SK-N-SH (cell line): ENCODE data around the gene CAPN5. TPM values are rescaled to one million over a fixed set of nuclear protein-coding genes. Genes with fewer than 3 reads are reported as not detected.

Experiments used
- CTCF ChIA-PET: fragments of 300-600, 350-600 bp; formaldehyde crosslinking; extraction: SDS; loops from one replicate; lab custom pipeline; 2021; lab: Yijun Ruan, JAX
- POLR2A ChIA-PET: fragments of 350-600 bp; sonication (Branson Sonifier 250); formaldehyde crosslinking; extraction: SDS; loops from one replicate; lab custom pipeline; 2020; ENCODE audit warnings: antibody characterized with exemption, inconsistent platforms; lab: Yijun Ruan, JAX
- DNase-seq: peaks from one replicate; pipeline ENCODE4 v3.0.0; 2012
- H2AFZ ChIP-seq: fragments of 200-600 bp; sonication (generic); 2 replicates; pipeline ENCODE4 v1.8.1; 2016; ENCODE audit warnings: antibody characterized with exemption, mild to moderate bottlenecking, low read depth
- H3F3A ChIP-seq: fragments of 200-600 bp; sonication (generic); replicated peaks from 2 replicates; pipeline ENCODE3; 2016; ENCODE audit warnings: antibody characterized with exemption, mild to moderate bottlenecking; ENCODE audit not compliant: insufficient read depth
- H3K27ac ChIP-seq, 2 experiments: fragments of 200-500 bp in 1 of 2; fragments of 200-600 bp in 1 of 2; sonication (Bioruptor generic) in 1 of 2; sonication (generic), shearing (Covaris generic) in 1 of 2; 2 replicates each; pipeline versions ENCODE4 v1.5.1 to v1.6.1; 2014 to 2016; ENCODE audit warnings: low read depth in 2 of 2, inconsistent platforms in 1 of 2, low read length in 1 of 2, mild to moderate bottlenecking in 1 of 2, mixed read lengths in 1 of 2
- H3K27me3 ChIP-seq: fragments of 200-600 bp; sonication (generic), shearing (Covaris generic); 2 replicates; pipeline ENCODE4 v1.6.1; 2016; ENCODE audit warnings: mixed run types; ENCODE audit not compliant: insufficient read depth
- H3K36me3 ChIP-seq, 2 experiments: fragments of 200-500 bp in 1 of 2; fragments of 200-600 bp in 1 of 2; sonication (Bioruptor generic) in 1 of 2; sonication (generic) in 1 of 2; replicated peaks in 1 of 2; 2 replicates each; pipeline versions ENCODE3 to v1.5.1; 2014 to 2016; ENCODE audit warnings: low read length in 1 of 2, mild to moderate bottlenecking in 1 of 2; ENCODE audit not compliant: insufficient read depth in 2 of 2, control insufficient read depth in 1 of 2
- H3K4me1 ChIP-seq, 2 experiments: fragments of 200-500 bp in 1 of 2; fragments of 200-600 bp in 1 of 2; sonication (Bioruptor generic) in 1 of 2; sonication (generic), shearing (Covaris generic) in 1 of 2; 2 replicates each; pipeline versions ENCODE4 v1.5.1 to v1.6.1; 2014 to 2016; ENCODE audit warnings: low read depth in 1 of 2, low read length in 1 of 2, mixed run types in 1 of 2; ENCODE audit not compliant: insufficient read depth in 2 of 2, control insufficient read depth in 1 of 2
- H3K4me2 ChIP-seq: fragments of 200-600 bp; sonication (generic), shearing (Covaris generic); 2 replicates; pipeline ENCODE4 v1.6.1; 2017; ENCODE audit warnings: mixed run types
- H3K4me3 ChIP-seq, 2 experiments: fragments of 200-500 bp in 1 of 2; fragments of 200-600 bp in 1 of 2; sonication (Bioruptor generic) in 1 of 2; sonication (generic), shearing (Covaris generic) in 1 of 2; 2 replicates each; pipeline versions ENCODE4 v1.5.1 to v1.8.1; 2014 to 2016; ENCODE audit warnings: low read depth in 2 of 2, inconsistent platforms in 1 of 2, low read length in 1 of 2, mild to moderate bottlenecking in 1 of 2, mixed read lengths in 1 of 2, moderate library complexity in 1 of 2
- H3K79me2 ChIP-seq: fragments of 200-600 bp; sonication (generic); 2 replicates; pipeline ENCODE4 v1.8.1; 2017; ENCODE audit warnings: mild to moderate bottlenecking; ENCODE audit not compliant: insufficient read depth
- H3K9ac ChIP-seq: fragments of 200-600 bp; sonication (generic); 2 replicates; pipeline ENCODE4 v1.6.1; 2017; ENCODE audit warnings: mixed run types
- H3K9me2 ChIP-seq: fragments of 200-600 bp; sonication (generic); 2 replicates; pipeline ENCODE4 v1.6.1; 2017; ENCODE audit warnings: mixed run types
- H3K9me3 ChIP-seq: fragments of 200-600 bp; sonication (generic); 2 replicates; pipeline ENCODE4 v1.6.1; 2017; ENCODE audit warnings: mixed run types, mild to moderate bottlenecking, moderate library complexity
- H4K20me1 ChIP-seq: fragments of 200-600 bp; sonication (generic); 2 replicates; pipeline ENCODE4 v1.6.1; 2017; ENCODE audit warnings: mild to moderate bottlenecking, mixed run types; ENCODE audit not compliant: insufficient read depth
- CHD2 ChIP-seq: fragments of 150-350 bp; IDR thresholded peaks from 2 replicates; pipeline ENCODE4 v1.6.1; 2018; ENCODE audit warnings: low read length; ENCODE audit not compliant: partially characterized antibody
- ELF1 ChIP-seq: IDR thresholded peaks from 2 replicates; pipeline ENCODE4 v1.4.0; 2012
- JUND ChIP-seq: IDR thresholded peaks from 2 replicates; pipeline ENCODE4 v1.4.0; 2012
- MEF2A ChIP-seq: IDR thresholded peaks from 2 replicates; pipeline ENCODE4 v1.4.0; 2012; ENCODE audit warnings: low read depth, borderline replicate concordance
- NRF1 ChIP-seq: IDR thresholded peaks from 2 replicates; pipeline ENCODE4 v1.6.1; 2012; ENCODE audit warnings: low read depth, mild to moderate bottlenecking, low read length
- RCOR1 ChIP-seq: fragments of 150-350 bp; IDR thresholded peaks from 2 replicates; pipeline ENCODE4 v1.6.1; 2017; ENCODE audit warnings: antibody characterized with exemption, low read length
- RXRA ChIP-seq: IDR thresholded peaks from 2 replicates; pipeline ENCODE4 v1.4.0; 2012; ENCODE audit warnings: low read depth, mild to moderate bottlenecking, borderline replicate concordance
- SIN3A ChIP-seq: IDR thresholded peaks from 2 replicates; pipeline ENCODE4 v1.6.1; 2012; ENCODE audit warnings: low read depth, mild to moderate bottlenecking, low read length, moderate library complexity, borderline replicate concordance
- SMC3 ChIP-seq: IDR thresholded peaks from 2 replicates; pipeline ENCODE4 v1.6.1; 2012; ENCODE audit warnings: low read depth, low read length, improper control_type of control experiment
- TAF1 ChIP-seq: IDR thresholded peaks from 2 replicates; pipeline ENCODE4 v1.6.1; 2012; ENCODE audit warnings: low read depth, mild to moderate bottlenecking, low read length, moderate library complexity, borderline replicate concordance
- TCF12 ChIP-seq: IDR thresholded peaks from 2 replicates; pipeline ENCODE4 v1.4.0; 2012
- TEAD4 ChIP-seq: IDR thresholded peaks from 2 replicates; pipeline ENCODE4 v1.4.0; 2012; ENCODE audit warnings: mild to moderate bottlenecking, borderline replicate concordance; ENCODE audit not compliant: insufficient read depth
- YY1 ChIP-seq: IDR thresholded peaks from 2 replicates; pipeline ENCODE4 v1.4.0; 2012; ENCODE audit warnings: low read depth, mild to moderate bottlenecking
- WGBS: methylation state at CpG from one replicate; pipeline ENCODE4 v1.1.6; 2017; ENCODE audit warnings: low lambda C conversion rate; 5-methylcytosine and 5-hydroxymethylcytosine counted together
- polyA plus RNA-seq, 3 experiments: library from polyadenylated mRNA; depleted of rRNA; stranded (reverse); fragments of >200 nt; gene quantifications; 2 replicates each; pipeline ENCODE4 v1.2.3, GENCODE V29; 2012
- TF ChIP-seq, protein P1 (sequence below): IDR thresholded peaks from 2 replicates; pipeline ENCODE4 v1.4.0; 2012; ENCODE audit warnings: low read depth, borderline replicate concordance
- TF ChIP-seq, protein P2 (sequence below): IDR thresholded peaks from 2 replicates; pipeline ENCODE4 v1.4.0; 2012; ENCODE audit warnings: low read depth, borderline replicate concordance
- TF ChIP-seq, protein P3 (sequence below): fragments of 200-600 bp; sonication (generic); IDR thresholded peaks from 2 replicates; pipeline ENCODE4 v1.6.1; 2017; ENCODE audit warnings: antibody characterized with exemption, mild to moderate bottlenecking, moderate library complexity
- TF ChIP-seq, protein P4 (sequence below): IDR thresholded peaks from 2 replicates; pipeline ENCODE4; 2012
- TF ChIP-seq, protein P5 (sequence below): IDR thresholded peaks from 2 replicates; pipeline ENCODE4 v1.4.0; 2012; ENCODE audit warnings: low read depth
- TF ChIP-seq, protein P6 (sequence below): fragments of 150-350 bp; IDR thresholded peaks from 2 replicates; pipeline ENCODE4 v1.6.1; 2017; ENCODE audit warnings: antibody characterized with exemption, low read length, low read depth, borderline replicate concordance
- TF ChIP-seq, protein P7 (sequence below): IDR thresholded peaks from 2 replicates; pipeline ENCODE4 v1.6.1; 2012; ENCODE audit warnings: mild to moderate bottlenecking, low read depth, low read length, moderate library complexity

Gene CAPN5
- polyA plus RNA-seq, 1 of the 3 experiments (the other 2 are of a cell fraction) = 33.1 TPM

DNA sequence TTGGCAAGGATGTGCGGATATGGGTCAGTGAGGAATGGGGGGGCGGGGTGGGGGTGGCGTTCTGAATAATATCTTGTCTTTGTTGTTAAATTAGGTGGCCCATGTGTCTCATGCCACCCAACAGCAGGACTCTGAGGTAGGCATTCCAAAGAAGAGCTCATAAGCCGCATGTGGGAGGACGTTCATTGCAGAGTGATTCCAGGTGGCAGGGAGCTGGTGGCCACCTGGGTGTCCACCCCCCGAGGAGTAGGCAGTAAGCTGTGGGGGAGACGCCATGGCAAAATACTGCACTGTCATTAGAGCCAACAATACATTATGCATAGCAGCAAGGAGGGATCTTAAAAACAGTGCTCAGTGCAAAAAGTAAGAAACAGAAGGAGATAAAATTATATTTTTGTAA is 14.3 kb upstream of the CAPN5 start:
- 70% methylated on average over 7 of the region's 7 CpGs for whole genome bisulfite sequencing
- POLR2A ChIA-PET = no interaction called here
- CTCF ChIA-PET = interaction anchor here (0.7 to 12.6 kb wide), 4 partner anchors 21 to 75 kb away, joined by 4 to 218 read pairs (median 4); no protein-coding TSS in a partner anchor

More for the DNA sequence above, 14.3 kb upstream of the CAPN5 start:
- Histone ChIP-seq H3K4me3 (no peak overlapping the region), H3K27me3 (no peaks in the 10 kb centered on the region), H3K9me2 (no peaks in the 10 kb centered on the region), H3K4me2 (no peak overlapping the region), H3F3A (no peaks in the 10 kb centered on the region), H3K27ac (no peak overlapping the region), H2AFZ (no peak overlapping the region), H4K20me1 (no peaks in the 10 kb centered on the region), H3K36me3 (no peaks in the 10 kb centered on the region), H3K4me1 (no peaks in the 10 kb centered on the region; a peak in 1 of 4 replicates), H3K79me2 (no peaks in the 10 kb centered on the region), H3K9ac (no peak overlapping the region), H3K9me3 (no peaks in the 10 kb centered on the region)
- no peak for DNase-seq
- no peak for TF ChIP-seq SMC3
- TF ChIP-seq TEAD4 = no peak
- TF ChIP-seq, protein P1, sequence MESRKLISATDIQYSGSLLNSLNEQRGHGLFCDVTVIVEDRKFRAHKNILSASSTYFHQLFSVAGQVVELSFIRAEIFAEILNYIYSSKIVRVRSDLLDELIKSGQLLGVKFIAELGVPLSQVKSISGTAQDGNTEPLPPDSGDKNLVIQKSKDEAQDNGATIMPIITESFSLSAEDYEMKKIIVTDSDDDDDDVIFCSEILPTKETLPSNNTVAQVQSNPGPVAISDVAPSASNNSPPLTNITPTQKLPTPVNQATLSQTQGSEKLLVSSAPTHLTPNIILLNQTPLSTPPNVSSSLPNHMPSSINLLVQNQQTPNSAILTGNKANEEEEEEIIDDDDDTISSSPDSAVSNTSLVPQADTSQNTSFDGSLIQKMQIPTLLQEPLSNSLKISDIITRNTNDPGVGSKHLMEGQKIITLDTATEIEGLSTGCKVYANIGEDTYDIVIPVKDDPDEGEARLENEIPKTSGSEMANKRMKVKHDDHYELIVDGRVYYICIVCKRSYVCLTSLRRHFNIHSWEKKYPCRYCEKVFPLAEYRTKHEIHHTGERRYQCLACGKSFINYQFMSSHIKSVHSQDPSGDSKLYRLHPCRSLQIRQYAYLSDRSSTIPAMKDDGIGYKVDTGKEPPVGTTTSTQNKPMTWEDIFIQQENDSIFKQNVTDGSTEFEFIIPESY = no peak
- no peak for TF ChIP-seq MEF2A
- no peak for TF ChIP-seq SIN3A
- TF ChIP-seq, protein P2, sequence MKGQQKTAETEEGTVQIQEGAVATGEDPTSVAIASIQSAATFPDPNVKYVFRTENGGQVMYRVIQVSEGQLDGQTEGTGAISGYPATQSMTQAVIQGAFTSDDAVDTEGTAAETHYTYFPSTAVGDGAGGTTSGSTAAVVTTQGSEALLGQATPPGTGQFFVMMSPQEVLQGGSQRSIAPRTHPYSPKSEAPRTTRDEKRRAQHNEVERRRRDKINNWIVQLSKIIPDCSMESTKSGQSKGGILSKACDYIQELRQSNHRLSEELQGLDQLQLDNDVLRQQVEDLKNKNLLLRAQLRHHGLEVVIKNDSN = no peak
- TF ChIP-seq YY1 = no peak
- TF ChIP-seq JUND = no peak
- TF ChIP-seq, protein P3, sequence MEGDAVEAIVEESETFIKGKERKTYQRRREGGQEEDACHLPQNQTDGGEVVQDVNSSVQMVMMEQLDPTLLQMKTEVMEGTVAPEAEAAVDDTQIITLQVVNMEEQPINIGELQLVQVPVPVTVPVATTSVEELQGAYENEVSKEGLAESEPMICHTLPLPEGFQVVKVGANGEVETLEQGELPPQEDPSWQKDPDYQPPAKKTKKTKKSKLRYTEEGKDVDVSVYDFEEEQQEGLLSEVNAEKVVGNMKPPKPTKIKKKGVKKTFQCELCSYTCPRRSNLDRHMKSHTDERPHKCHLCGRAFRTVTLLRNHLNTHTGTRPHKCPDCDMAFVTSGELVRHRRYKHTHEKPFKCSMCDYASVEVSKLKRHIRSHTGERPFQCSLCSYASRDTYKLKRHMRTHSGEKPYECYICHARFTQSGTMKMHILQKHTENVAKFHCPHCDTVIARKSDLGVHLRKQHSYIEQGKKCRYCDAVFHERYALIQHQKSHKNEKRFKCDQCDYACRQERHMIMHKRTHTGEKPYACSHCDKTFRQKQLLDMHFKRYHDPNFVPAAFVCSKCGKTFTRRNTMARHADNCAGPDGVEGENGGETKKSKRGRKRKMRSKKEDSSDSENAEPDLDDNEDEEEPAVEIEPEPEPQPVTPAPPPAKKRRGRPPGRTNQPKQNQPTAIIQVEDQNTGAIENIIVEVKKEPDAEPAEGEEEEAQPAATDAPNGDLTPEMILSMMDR = no peak
- no peak for TF ChIP-seq RXRA
- no peak for TF ChIP-seq TAF1
- TF ChIP-seq TCF12 = no peak
- TF ChIP-seq, protein P4, sequence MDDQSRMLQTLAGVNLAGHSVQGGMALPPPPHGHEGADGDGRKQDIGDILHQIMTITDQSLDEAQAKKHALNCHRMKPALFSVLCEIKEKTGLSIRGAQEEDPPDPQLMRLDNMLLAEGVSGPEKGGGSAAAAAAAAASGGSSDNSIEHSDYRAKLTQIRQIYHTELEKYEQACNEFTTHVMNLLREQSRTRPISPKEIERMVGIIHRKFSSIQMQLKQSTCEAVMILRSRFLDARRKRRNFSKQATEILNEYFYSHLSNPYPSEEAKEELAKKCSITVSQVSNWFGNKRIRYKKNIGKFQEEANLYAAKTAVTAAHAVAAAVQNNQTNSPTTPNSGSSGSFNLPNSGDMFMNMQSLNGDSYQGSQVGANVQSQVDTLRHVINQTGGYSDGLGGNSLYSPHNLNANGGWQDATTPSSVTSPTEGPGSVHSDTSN = no peak
- TF ChIP-seq, protein P5, sequence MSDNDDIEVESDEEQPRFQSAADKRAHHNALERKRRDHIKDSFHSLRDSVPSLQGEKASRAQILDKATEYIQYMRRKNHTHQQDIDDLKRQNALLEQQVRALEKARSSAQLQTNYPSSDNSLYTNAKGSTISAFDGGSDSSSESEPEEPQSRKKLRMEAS = no peak
- no peak for TF ChIP-seq ELF1
- TF ChIP-seq, protein P6, sequence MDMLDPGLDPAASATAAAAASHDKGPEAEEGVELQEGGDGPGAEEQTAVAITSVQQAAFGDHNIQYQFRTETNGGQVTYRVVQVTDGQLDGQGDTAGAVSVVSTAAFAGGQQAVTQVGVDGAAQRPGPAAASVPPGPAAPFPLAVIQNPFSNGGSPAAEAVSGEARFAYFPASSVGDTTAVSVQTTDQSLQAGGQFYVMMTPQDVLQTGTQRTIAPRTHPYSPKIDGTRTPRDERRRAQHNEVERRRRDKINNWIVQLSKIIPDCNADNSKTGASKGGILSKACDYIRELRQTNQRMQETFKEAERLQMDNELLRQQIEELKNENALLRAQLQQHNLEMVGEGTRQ = no peak
- no peak for TF ChIP-seq CHD2
- no peak for TF ChIP-seq NRF1
- TF ChIP-seq, protein P7, sequence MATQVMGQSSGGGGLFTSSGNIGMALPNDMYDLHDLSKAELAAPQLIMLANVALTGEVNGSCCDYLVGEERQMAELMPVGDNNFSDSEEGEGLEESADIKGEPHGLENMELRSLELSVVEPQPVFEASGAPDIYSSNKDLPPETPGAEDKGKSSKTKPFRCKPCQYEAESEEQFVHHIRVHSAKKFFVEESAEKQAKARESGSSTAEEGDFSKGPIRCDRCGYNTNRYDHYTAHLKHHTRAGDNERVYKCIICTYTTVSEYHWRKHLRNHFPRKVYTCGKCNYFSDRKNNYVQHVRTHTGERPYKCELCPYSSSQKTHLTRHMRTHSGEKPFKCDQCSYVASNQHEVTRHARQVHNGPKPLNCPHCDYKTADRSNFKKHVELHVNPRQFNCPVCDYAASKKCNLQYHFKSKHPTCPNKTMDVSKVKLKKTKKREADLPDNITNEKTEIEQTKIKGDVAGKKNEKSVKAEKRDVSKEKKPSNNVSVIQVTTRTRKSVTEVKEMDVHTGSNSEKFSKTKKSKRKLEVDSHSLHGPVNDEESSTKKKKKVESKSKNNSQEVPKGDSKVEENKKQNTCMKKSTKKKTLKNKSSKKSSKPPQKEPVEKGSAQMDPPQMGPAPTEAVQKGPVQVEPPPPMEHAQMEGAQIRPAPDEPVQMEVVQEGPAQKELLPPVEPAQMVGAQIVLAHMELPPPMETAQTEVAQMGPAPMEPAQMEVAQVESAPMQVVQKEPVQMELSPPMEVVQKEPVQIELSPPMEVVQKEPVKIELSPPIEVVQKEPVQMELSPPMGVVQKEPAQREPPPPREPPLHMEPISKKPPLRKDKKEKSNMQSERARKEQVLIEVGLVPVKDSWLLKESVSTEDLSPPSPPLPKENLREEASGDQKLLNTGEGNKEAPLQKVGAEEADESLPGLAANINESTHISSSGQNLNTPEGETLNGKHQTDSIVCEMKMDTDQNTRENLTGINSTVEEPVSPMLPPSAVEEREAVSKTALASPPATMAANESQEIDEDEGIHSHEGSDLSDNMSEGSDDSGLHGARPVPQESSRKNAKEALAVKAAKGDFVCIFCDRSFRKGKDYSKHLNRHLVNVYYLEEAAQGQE = no peak
- TF ChIP-seq RCOR1 = no peak
